ENCODE results near the gene VWF.
"Not testable (repeated sequence)": the region's sequence is repeated elsewhere in the genome, so short reads cannot be mapped to it uniquely, and the experiment has no call there.

The VWF gene

GRCh38 chr12:6104027-6104426 is 20.4 kb downstream of the VWF start:
- DNase-seq (ENCODE audit: low spot score): peak; percentile 85

GRCh38 chr12:6102021-6102420 is 22.4 kb downstream of the VWF start:
- DNase-seq (ENCODE audit: low spot score): not testable (repeated sequence)

- no peak for DNase-seq (ENCODE audit: low spot score)
Observed at GRCh38 chr12:6099316-6099715, 25.2 kb downstream of the VWF start.

- no peak for DNase-seq (ENCODE audit: low spot score)
Observed at GRCh38 chr12:6097411-6097810, 27.1 kb downstream of the VWF start.

GRCh38 chr12:6096527-6096926 is 27.9 kb downstream of the VWF start:
- DNase-seq (ENCODE audit: low spot score): no peak

- no peak for DNase-seq (ENCODE audit: low spot score)
Observed at GRCh38 chr12:6095269-6095668, 29.2 kb downstream of the VWF start.

GRCh38 chr12:6093764-6094163 is 30.7 kb downstream of the VWF start:
- DNase-seq (ENCODE audit: low spot score): no peak

GRCh38 chr12:6092784-6093722 is 31.4 kb downstream of the VWF start:
- DNase-seq (ENCODE audit: low spot score): no peak

- DNase-seq (ENCODE audit: low spot score): no peak
Observed at GRCh38 chr12:6091786-6092566, 32.5 kb downstream of the VWF start.

GRCh38 chr12:6090803-6091202 is 33.7 kb downstream of the VWF start:
- DNase-seq (ENCODE audit: low spot score): no peak

- no peak for DNase-seq (ENCODE audit: low spot score)
Observed at GRCh38 chr12:6088921-6089747, 35.3 kb downstream of the VWF start.

GRCh38 chr12:6086316-6086715 is 38.2 kb downstream of the VWF start:
- DNase-seq (ENCODE audit: low spot score): no peak

- DNase-seq (ENCODE audit: low spot score): no peak
Observed at GRCh38 chr12:6085841-6086240, 38.6 kb downstream of the VWF start.

GRCh38 chr12:6084969-6085450 is 39.5 kb downstream of the VWF start:
- no peak for DNase-seq (ENCODE audit: low spot score)

- no peak for DNase-seq (ENCODE audit: low spot score)
Observed at GRCh38 chr12:6084261-6084968, 40.1 kb downstream of the VWF start.

GRCh38 chr12:6083601-6084000 is 40.9 kb downstream of the VWF start:
- DNase-seq (ENCODE audit: low spot score): no peak

- no peak for DNase-seq (ENCODE audit: low spot score)
Observed at GRCh38 chr12:6082613-6083012, 41.9 kb downstream of the VWF start.

- DNase-seq (ENCODE audit: low spot score): no peak
Observed at GRCh38 chr12:6080149-6081045, 44.1 kb downstream of the VWF start.

GRCh38 chr12:6078398-6079096 is 45.9 kb downstream of the VWF start:
- no peak for DNase-seq (ENCODE audit: low spot score)

GRCh38 chr12:6077692-6078083 is 46.8 kb downstream of the VWF start:
- no peak for DNase-seq (ENCODE audit: low spot score)
